Measurements from ENCODE around the gene STXBP2. TPM values are rescaled to one million over a fixed set of nuclear protein-coding genes. Genes with fewer than 3 reads are reported as not detected.

Gene STXBP2
- total RNA-seq, 4 donors from 2014 or later = 117 to 245 (median 199) TPM

DNA sequence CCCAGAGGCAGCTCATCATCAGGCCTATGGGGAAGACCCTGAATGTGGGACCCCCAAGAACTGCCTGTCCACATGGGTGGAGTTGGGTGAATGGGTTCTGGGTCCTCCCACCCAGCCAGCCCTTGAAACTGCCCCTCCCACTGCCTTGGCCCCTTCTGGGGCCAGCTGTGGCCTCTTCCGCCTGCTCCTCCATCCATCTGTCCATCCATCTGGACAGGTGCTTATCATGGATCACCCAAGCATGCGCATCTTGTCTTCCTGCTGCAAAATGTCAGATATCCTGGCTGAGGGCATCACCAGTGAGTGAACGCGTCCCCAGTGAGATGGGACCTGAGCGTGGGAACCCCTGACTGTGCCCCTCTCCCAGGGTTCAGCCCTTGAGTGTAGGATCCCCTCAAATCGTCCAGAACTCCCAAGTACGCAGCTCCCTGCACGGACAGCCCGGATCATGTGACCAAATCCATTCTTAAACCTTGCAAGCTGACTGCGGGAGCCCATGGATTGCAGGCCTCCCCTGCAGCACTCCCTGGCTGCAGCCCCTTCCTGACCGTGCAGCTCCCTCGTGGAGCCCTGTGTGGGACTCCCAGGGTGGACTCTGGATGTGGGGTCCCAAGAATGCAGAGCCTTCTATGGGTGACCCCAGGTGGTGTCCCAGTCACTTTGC lies 2.0 kb downstream of the STXBP2 start:
- no peaks in the 10 kb centered on the region for H3K9me3 ChIP-seq
- H3K27ac ChIP-seq = no peak overlapping the region
- peaks cover 0 to 20% (median 0%) of the 10 kb centered on the region in 3 donors for H3K36me3 ChIP-seq
- no peak for DNase-seq
- H3K4me3 ChIP-seq = no peak overlapping the region
- H3K4me1 ChIP-seq = peaks cover 0 to 11% (median 5%) of the 10 kb centered on the region in 4 donors
- TF ChIP-seq, protein P1, sequence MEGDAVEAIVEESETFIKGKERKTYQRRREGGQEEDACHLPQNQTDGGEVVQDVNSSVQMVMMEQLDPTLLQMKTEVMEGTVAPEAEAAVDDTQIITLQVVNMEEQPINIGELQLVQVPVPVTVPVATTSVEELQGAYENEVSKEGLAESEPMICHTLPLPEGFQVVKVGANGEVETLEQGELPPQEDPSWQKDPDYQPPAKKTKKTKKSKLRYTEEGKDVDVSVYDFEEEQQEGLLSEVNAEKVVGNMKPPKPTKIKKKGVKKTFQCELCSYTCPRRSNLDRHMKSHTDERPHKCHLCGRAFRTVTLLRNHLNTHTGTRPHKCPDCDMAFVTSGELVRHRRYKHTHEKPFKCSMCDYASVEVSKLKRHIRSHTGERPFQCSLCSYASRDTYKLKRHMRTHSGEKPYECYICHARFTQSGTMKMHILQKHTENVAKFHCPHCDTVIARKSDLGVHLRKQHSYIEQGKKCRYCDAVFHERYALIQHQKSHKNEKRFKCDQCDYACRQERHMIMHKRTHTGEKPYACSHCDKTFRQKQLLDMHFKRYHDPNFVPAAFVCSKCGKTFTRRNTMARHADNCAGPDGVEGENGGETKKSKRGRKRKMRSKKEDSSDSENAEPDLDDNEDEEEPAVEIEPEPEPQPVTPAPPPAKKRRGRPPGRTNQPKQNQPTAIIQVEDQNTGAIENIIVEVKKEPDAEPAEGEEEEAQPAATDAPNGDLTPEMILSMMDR (IDR thresholded peaks at IDR 0.05) = no peak
- no peak for TF ChIP-seq POLR2A (IDR thresholded peaks at IDR 0.05)
- no peaks in the 10 kb centered on the region for H3K27me3 ChIP-seq

DNA sequence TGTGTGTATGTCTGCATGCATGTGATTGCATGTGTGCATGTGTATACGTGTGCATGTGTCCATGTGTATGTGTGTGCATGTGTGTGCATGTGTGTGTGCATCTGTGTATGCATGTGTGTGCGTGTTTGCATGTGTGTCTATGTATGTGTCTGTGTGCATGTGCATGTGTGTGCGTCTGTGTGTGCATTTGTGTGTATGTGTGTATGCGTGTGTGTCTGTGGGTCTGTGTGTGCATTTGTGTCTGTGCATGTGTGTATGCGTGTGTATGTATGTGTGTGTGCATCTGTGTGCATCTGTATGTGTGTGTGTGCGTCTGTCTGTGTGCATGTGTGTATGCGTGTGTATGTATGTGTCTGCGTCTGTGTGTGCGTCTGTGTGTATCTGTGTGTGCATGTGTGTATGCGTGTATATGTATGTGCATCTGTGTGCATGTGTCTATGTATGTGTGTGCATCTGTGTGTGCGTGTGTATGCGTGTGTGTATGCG lies 3.0 kb downstream of the STXBP2 start:
- no peak overlapping the region for H3K4me3 ChIP-seq
- TF ChIP-seq, protein P1 (IDR thresholded peaks at IDR 0.05) = no peak
- no peak for TF ChIP-seq POLR2A (IDR thresholded peaks at IDR 0.05)
- no peak for DNase-seq
- no peaks in the 10 kb centered on the region for H3K27me3 ChIP-seq
- H3K27ac ChIP-seq = no peak overlapping the region
- H3K36me3 ChIP-seq = peaks cover 0 to 23% (median 0%) of the 10 kb centered on the region in 3 donors
- H3K4me1 ChIP-seq = peaks cover 0 to 11% (median 5%) of the 10 kb centered on the region in 4 donors
- H3K9me3 ChIP-seq = no peaks in the 10 kb centered on the region

DNA sequence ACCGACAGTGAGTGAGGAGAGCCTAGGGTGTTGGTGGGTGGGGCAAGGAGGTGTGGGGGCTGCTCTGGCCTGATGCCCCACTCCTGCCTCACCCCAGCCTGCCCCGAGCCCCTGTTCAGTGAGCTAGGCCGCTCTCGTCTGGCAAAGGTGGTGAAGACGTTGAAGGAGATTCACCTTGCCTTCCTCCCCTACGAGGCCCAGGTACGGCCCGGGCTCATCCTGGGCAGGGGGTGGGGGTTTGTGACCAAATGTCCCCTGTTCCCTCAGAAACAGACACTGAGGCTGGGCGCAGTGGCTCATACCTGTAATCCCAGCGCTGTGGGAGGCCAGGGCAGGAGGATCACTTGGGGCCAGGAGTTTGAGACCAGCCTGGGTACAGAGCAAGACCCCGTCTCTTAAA lies 3.9 kb downstream of the STXBP2 start:
- peaks cover 0 to 11% (median 5%) of the 10 kb centered on the region in 4 donors for H3K4me1 ChIP-seq
- H3K36me3 ChIP-seq = peaks cover 0 to 27% (median 0%) of the 10 kb centered on the region in 3 donors

DNA sequence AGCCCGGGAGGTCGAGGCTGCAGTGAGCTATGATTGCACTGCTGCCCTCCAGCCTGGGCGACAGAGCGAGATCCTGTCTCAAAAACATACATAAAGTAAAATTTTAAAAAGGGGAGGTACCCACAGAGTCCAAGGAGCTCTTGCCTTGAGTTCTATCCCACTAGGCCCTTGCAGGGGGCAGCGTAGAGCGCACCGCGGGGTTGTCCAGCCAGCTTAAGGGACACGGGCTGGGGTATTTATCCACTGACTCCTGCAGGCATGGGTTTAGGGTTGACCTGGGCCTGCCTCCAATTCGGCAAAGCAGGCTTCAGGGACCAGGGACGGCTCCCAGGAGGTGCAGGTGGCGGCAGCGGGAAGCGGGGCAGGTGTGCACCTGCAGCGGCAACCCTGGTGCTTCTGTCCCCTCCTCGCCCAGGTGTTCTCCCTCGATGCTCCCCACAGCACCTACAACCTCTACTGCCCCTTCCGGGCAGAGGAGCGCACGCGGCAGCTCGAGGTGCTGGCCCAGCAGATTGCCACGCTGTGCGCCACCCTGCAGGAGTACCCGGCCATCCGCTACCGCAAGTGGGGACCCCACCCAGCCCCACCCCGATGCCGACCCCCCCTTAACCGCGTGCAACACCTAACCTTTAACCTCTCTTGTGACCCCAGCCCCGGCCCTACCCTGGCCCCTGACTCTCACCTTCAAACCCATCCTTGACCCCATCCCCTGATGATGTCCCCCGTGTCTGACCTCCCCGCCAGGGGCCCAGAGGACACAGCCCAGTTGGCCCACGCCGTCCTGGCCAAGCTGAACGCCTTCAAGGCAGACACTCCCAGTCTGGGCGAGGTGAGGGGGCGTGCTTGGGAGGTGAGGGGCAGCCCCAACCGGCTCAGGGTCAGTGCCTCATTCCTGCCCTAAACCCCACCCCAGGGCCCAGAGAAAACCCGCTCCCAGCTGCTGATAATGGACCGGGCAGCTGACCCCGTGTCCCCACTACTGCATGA lies 4.7 kb downstream of the STXBP2 start:
- Histone ChIP-seq H3K4me1 (peaks cover 0 to 8% (median 3%) of the 10 kb centered on the region in 4 donors), H3K27ac (no peak overlapping the region), H3K9me3 (no peaks in the 10 kb centered on the region), H3K4me3 (no peak overlapping the region), H3K27me3 (no peaks in the 10 kb centered on the region), H3K36me3 (peaks cover 0 to 33% (median 0%) of the 10 kb centered on the region in 3 donors)
- TF ChIP-seq POLR2A (IDR thresholded peaks at IDR 0.05) = no peak
- TF ChIP-seq, protein P1 (IDR thresholded peaks at IDR 0.05) = no peak
- no peak for DNase-seq

More for the DNA sequence above, 3.9 kb downstream of the STXBP2 start:
- Histone ChIP-seq H3K4me3 (no peak overlapping the region), H3K9me3 (no peaks in the 10 kb centered on the region), H3K27me3 (no peaks in the 10 kb centered on the region), H3K27ac (no peak overlapping the region)
- TF ChIP-seq POLR2A (IDR thresholded peaks at IDR 0.05) = no peak
- TF ChIP-seq, protein P1 (IDR thresholded peaks at IDR 0.05) = no peak
- no peak for DNase-seq

DNA sequence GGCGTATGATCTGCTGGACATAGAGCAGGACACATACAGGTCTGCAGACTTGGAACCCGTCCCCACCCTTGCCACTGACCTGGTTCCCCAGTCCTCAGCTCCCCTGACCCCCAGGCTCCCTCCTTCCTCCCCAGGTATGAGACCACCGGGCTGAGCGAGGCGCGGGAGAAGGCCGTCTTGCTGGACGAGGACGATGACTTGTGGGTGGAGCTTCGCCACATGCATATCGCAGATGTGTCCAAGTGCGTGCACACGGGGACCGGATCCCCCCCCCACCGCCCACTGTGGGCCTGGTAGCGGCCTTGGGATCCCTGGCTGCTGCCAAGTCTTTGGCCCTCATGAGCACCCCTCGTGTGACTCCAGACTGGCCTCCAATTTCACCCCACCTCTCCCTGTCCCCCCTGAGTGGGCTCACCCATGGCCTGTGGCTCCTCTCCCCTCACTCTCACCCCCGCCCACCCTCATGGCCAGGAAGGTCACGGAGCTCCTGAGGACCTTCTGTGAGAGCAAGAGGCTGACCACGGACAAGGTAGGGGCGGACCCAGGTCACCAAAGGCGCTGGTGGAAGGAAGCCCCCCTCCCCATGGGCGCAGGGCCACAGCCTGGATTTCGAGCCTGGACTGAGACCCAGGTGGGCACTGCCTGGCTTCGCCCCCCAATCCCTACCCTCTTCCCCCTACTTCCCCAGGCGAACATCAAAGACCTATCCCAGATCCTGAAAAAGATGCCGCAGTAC lies 5.6 kb downstream of the STXBP2 start:
- no peak for DNase-seq

More for the DNA sequence above, 5.6 kb downstream of the STXBP2 start:
- no peak overlapping the region for H3K4me3 ChIP-seq
- H3K27ac ChIP-seq = no peak overlapping the region
- H3K27me3 ChIP-seq = no peaks in the 10 kb centered on the region
- peaks cover 0 to 6% (median 1%) of the 10 kb centered on the region in 4 donors for H3K4me1 ChIP-seq
- TF ChIP-seq POLR2A (IDR thresholded peaks at IDR 0.05) = no peak
- TF ChIP-seq, protein P1 (IDR thresholded peaks at IDR 0.05) = no peak
- no peaks in the 10 kb centered on the region for H3K9me3 ChIP-seq
- peaks cover 0 to 40% (median 0%) of the 10 kb centered on the region in 3 donors for H3K36me3 ChIP-seq
